A673 (cell line): ENCODE data around the gene SNX24. TPM values are rescaled to one million over a fixed set of nuclear protein-coding genes. Genes with fewer than 3 reads are reported as not detected.

Experiments used
- BruUV-seq: library from RNA; stranded (reverse); fragments of 400-500 nt; replicated peaks from 2 replicates; lab custom pipeline; 2021; lab: Mats Ljungman, UMichigan
- CTCF ChIA-PET: fragments of 300-600 bp; sonication (Branson Sonifier 250); formaldehyde crosslinking; loops from one replicate; lab custom pipeline; 2022; ENCODE audit warnings: antibody characterized with exemption; lab: Charles Lee
- POLR2A ChIA-PET: fragments of 300-600 bp; sonication (Branson Sonifier 250); formaldehyde crosslinking; loops from one replicate; lab custom pipeline; 2022; ENCODE audit warnings: antibody characterized with exemption; ENCODE audit not compliant: low non-redundant PET; lab: Charles Lee
- DNase-seq: peaks from one replicate; pipeline ENCODE4 v3.0.0-alpha.2; 2015; ENCODE audit warnings: low spot score
- H3K27ac ChIP-seq: fragments of 200-600 bp; sonication (generic); 2 replicates; pipeline ENCODE4 v1.5.1; 2016; ENCODE audit warnings: mixed run types, low read depth, mild to moderate bottlenecking, mixed read lengths, antibody characterized with exemption, low read length; ENCODE audit not compliant: poor library complexity, severe bottlenecking
- H3K27me3 ChIP-seq: fragments of 200-600 bp; sonication (generic); replicated peaks from 2 replicates; pipeline ENCODE4 v1.6.1; 2017; ENCODE audit warnings: mixed run types, low read depth, mild to moderate bottlenecking, mixed read lengths, antibody characterized with exemption, low read length; ENCODE audit not compliant: insufficient read depth, poor library complexity
- H3K36me3 ChIP-seq: fragments of 200-600 bp; sonication (generic); 2 replicates; pipeline ENCODE4 v1.6.1; 2016; ENCODE audit warnings: mixed run types, mild to moderate bottlenecking, mixed read lengths, antibody characterized with exemption, low read length; ENCODE audit not compliant: insufficient read depth, poor library complexity, severe bottlenecking
- H3K4me1 ChIP-seq: fragments of 200-600 bp; sonication (generic); 2 replicates; pipeline ENCODE4 v1.6.1; 2017; ENCODE audit warnings: mixed run types, mild to moderate bottlenecking, mixed read lengths, antibody characterized with exemption, low read length; ENCODE audit not compliant: insufficient read depth, poor library complexity, severe bottlenecking
- H3K4me3 ChIP-seq: fragments of 200-600 bp; sonication (generic); 2 replicates; pipeline ENCODE4 v1.5.1; 2016; ENCODE audit warnings: low read depth, mixed run types, mild to moderate bottlenecking, mixed read lengths, low read length; ENCODE audit not compliant: poor library complexity, severe bottlenecking
- H3K9me3 ChIP-seq: fragments of 200-600 bp; sonication (generic); 2 replicates; pipeline ENCODE4 v1.6.1; 2016; ENCODE audit warnings: mixed run types, low read depth, mild to moderate bottlenecking, mixed read lengths, antibody characterized with exemption, low read length; ENCODE audit not compliant: poor library complexity, severe bottlenecking
- CTCF ChIP-seq: fragments of 300-800, 200-600 bp; sonication (generic); conservative IDR thresholded peaks from 2 replicates; pipeline ENCODE4 v1.5.1; 2017; ENCODE audit warnings: low read depth, mild to moderate bottlenecking, antibody characterized with exemption, low read length, moderate library complexity, mixed read lengths
- EZH2 ChIP-seq: fragments of 200-600 bp; sonication (generic); IDR thresholded peaks from 2 replicates; pipeline ENCODE4 v1.6.1; 2017; ENCODE audit warnings: borderline replicate concordance, low read depth, mild to moderate bottlenecking, mixed read lengths, antibody characterized with exemption, low read length; ENCODE audit not compliant: poor library complexity, severe bottlenecking
- intact Hi-C: fragments of 100-400 bp; cut with micrococcal nuclease; formaldehyde crosslinking; loops from one replicate; pipeline ENCODE4 v1.10.0; 2022; ENCODE audit not compliant: unreplicated experiment
- total RNA-seq: library from RNA; stranded (reverse); gene quantifications from 2 replicates; pipeline ENCODE4 v1.2.3, GENCODE V29; 2021

The SNX24 gene
- total RNA-seq, 1 experiment from 2014 or later, result 13.6 TPM

DNA sequence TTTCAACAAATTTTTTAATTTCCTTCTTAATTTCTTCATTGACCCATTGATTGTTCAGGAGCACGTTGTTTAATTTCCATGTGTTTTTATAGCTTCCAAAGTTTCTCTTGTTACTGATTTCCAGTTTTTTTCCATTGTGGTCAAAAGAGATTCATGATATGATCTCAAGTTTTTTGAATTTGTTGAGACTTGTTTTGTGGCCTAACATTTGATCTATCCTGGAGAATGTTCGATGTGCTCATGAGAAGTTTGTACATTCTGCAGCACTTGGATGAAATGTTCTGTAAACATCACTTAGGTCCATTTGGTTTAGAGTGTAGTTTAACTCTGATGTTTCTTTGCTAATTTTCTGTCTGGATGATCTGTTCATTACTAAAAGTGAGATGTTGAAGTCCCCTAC lies 205.8 kb downstream of the SNX24 start:
- no peak for DNase-seq
- TF ChIP-seq CTCF (no peak), EZH2 (no peak)
- Histone ChIP-seq H3K4me3 (no peak overlapping the region), H3K36me3 (no peaks in the 10 kb centered on the region), H3K9me3 (no peaks in the 10 kb centered on the region), H3K27me3 (peaks cover 44% of the 10 kb centered on the region), H3K27ac (no peak overlapping the region), H3K4me1 (no peaks in the 10 kb centered on the region)
- intact Hi-C loops, result no loop called here
- CTCF ChIA-PET, result no interaction called here
- no TSS peak for BruUV-seq
- POLR2A ChIA-PET, result no interaction called here

Other genes with a start within 250 kb of the SNX24 start
- gene SNX2, start 70.5 kb upstream of the SNX24 start, total RNA-seq, result 64.3 and 67.9 TPM in 2 replicates
- not detected in 2 replicates for gene PPIC, start 191.1 kb downstream of the SNX24 start, total RNA-seq
- gene PRDM6, start 243.6 kb downstream of the SNX24 start, total RNA-seq, result not detected in 2 replicates